Activated CD8-positive, alpha-beta memory T cell treated with anti-CD3 and anti-CD28 coated beads, Interleukin-2, amount 50 U/mL, for 48 hours (primary cell): ENCODE results near the gene PTRHD1.
A peak's percentile ranks its signal among the peaks of the same experiment; 100 is the strongest.
"Not testable (repeated sequence)": the region's sequence is repeated elsewhere in the genome, so short reads cannot be mapped to it uniquely, and the experiment has no call there.

Source experiments
- DNase-seq: peaks from one replicate; pipeline ENCODE4 v3.0.0-alpha.2; 2020

The PTRHD1 gene

GRCh38 chr2:24805811-24806660 lies 12.8 kb upstream of the PTRHD1 start:
- not testable (repeated sequence) for DNase-seq

- DNase-seq: not testable (repeated sequence)
Measured at GRCh38 chr2:24800487-24800886, 7.3 kb upstream of the PTRHD1 start.

GRCh38 chr2:24797644-24798043 lies 4.5 kb upstream of the PTRHD1 start:
- no peak for DNase-seq

GRCh38 chr2:24793761-24794435 lies 707 bp upstream of the PTRHD1 start:
- DNase-seq: peak; percentile 57

- no peak for DNase-seq
Measured at GRCh38 chr2:24792542-24792873, 683 bp downstream of the PTRHD1 start.

- DNase-seq: no peak
Measured at GRCh38 chr2:24791452-24791851, 1.7 kb downstream of the PTRHD1 start.

- DNase-seq: no peak
Measured at GRCh38 chr2:24788816-24789215, 4.4 kb downstream of the PTRHD1 start.

GRCh38 chr2:24787532-24787931 lies 5.7 kb downstream of the PTRHD1 start:
- no peak for DNase-seq

GRCh38 chr2:24785671-24786321 lies 7.4 kb downstream of the PTRHD1 start:
- no peak for DNase-seq

- DNase-seq: no peak
Measured at GRCh38 chr2:24783641-24784040, 9.6 kb downstream of the PTRHD1 start.

GRCh38 chr2:24779116-24779515 lies 14.1 kb downstream of the PTRHD1 start:
- no peak for DNase-seq

GRCh38 chr2:24774373-24774772 lies 18.8 kb downstream of the PTRHD1 start:
- no peak for DNase-seq

- no peak for DNase-seq
Measured at GRCh38 chr2:24771764-24772586, 21.2 kb downstream of the PTRHD1 start.

- DNase-seq: no peak
Measured at GRCh38 chr2:24771061-24771460, 22.1 kb downstream of the PTRHD1 start.

- no peak for DNase-seq
Measured at GRCh38 chr2:24768601-24769000, 24.6 kb downstream of the PTRHD1 start.

GRCh38 chr2:24768013-24768412 lies 25.2 kb downstream of the PTRHD1 start:
- DNase-seq: no peak

GRCh38 chr2:24766609-24767008 lies 26.6 kb downstream of the PTRHD1 start:
- DNase-seq: no peak

- DNase-seq: no peak
Measured at GRCh38 chr2:24763843-24764242, 29.3 kb downstream of the PTRHD1 start.

GRCh38 chr2:24762518-24762917 lies 30.7 kb downstream of the PTRHD1 start:
- no peak for DNase-seq

GRCh38 chr2:24761866-24762265 lies 31.3 kb downstream of the PTRHD1 start:
- no peak for DNase-seq

- DNase-seq: no peak
Measured at GRCh38 chr2:24756789-24757188, 36.4 kb downstream of the PTRHD1 start.

- no peak for DNase-seq
Measured at GRCh38 chr2:24754985-24755705, 38.0 kb downstream of the PTRHD1 start.
